ELR (cell line): ENCODE results near the gene ELP4.

Experiments used
- DNase-seq: peaks from one replicate; pipeline ENCODE4 v3.0.0-alpha.2; 2015; ENCODE audit warnings: low read depth

ELP4 gene

DNA sequence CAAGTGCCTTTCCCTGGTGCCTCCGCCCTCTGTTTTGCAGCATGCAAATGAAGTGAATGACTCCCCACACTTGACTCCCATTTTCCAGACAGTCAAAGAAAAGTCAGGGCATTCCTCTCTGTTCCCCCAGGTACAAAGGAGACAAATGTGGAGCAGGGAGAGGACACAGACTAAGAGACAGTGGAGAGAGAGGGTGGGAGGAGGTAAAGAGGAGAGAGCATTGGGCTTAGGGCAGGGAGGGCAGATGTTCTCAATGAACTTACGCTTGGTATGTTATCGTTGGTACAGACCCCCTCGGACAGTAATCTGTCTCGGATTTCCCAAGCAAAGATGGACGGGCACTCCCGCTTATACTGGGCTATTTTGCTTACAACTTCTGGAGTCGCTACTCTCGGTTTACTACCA, 291.7 kb downstream of the ELP4 start:
- DNase-seq = no peak

DNA sequence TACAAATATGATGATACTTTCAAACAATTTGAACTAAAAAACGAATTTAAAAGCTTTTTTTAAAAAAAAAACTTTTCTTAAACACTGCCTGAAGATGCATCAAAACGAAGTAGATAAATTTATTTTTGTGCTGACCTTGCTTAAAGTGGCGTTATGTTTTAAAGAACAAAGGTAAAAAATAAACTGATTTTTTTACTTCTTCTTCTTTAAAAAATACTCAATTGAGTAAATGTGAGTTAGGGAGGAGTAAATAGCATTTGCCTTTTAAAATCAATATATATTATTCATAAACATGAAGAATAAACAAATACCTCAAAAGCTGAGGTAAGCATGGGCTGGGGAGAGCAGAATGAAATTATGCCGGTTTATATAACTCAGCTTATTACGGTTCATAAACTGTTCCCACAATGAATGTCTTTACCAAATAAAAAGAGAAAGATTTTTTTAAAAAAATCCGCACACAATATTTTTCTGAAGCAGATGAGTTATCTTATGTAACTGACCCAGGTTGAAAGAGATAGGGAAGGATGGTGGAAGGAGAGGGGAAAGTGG, 292.5 kb downstream of the ELP4 start:
- DNase-seq = no peak

DNA sequence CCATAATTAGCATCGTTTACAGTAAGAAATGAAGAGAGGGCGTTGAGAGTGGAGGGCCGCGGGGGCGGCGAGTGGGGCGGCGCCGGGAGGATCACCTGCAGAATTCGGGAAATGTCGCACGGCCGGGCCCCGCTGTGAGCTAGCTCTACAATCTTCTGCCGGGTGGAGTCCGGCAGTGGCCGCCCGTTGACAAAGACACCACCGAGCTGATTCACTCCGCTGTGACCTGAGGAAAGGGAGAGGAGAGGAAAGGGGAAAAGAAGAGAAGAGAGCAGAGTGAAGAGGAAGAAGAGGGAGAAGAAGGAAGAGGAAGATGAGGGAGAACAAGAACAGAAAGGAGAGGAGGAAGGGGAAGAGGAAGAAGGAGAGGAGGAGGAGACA, 293.0 kb downstream of the ELP4 start:
- DNase-seq = no peak

DNA sequence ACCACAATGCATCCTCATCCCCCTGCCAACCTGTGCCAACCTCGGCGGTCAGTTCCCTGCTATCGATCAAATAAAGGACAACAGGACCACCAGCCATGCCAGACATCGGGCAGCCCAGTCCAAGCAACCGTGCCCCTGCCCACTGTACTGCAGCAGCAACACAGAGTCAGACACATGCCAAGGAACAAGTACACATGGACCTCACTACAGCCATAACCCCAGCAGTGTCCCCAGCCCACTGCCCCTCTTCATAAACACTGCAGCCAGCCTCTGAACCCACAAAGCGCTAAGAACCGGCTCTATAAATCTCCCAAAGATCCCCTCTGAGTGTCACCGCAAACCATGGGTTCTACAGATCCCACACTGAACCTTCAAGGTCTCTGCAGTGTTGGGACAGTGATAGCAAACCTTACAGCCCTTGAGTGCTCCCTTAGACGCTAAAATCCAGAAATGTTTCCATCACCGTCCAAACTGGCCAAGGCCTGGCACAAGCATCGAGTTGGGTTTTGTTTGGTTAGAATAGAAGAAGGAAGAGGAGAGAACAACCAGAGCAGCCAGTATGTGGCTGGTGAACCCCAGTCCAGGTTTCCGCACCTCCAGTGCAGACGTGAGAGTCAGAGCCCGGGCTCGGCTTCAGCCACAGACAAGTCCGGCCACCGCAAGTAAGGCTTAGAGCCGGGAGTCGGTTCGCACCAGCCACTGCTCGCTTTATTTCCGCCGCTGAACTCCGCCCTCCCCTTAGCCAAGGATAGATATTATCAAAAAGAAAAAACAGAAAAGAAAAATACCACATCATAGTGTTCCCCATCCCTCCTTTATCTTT, 293.6 kb downstream of the ELP4 start:
- DNase-seq = no peak

DNA sequence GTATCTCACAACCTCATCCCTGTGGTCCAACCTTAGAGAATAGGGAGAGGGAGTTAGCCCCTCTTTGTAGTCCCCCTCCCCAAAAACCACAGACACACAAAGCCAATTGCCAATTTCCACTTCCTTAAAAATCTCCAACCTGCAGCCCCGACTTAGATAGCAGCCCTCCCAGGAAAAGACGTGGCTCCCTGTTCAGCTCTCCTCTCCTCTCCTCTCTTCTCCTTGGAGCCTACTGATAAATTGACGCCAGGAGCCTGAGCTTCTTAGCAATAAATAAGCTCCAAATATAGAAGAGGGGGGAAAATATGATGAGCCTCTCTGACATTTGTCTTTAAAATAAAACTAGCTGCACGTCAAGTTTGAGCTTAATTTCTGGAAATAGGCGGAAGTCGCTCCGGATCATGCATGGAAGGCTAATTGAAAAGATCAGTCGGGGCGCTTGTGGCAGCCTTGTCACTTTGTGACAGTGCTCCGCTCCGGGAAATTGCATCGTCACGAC, 294.3 kb downstream of the ELP4 start:
- DNase-seq = no peak

DNA sequence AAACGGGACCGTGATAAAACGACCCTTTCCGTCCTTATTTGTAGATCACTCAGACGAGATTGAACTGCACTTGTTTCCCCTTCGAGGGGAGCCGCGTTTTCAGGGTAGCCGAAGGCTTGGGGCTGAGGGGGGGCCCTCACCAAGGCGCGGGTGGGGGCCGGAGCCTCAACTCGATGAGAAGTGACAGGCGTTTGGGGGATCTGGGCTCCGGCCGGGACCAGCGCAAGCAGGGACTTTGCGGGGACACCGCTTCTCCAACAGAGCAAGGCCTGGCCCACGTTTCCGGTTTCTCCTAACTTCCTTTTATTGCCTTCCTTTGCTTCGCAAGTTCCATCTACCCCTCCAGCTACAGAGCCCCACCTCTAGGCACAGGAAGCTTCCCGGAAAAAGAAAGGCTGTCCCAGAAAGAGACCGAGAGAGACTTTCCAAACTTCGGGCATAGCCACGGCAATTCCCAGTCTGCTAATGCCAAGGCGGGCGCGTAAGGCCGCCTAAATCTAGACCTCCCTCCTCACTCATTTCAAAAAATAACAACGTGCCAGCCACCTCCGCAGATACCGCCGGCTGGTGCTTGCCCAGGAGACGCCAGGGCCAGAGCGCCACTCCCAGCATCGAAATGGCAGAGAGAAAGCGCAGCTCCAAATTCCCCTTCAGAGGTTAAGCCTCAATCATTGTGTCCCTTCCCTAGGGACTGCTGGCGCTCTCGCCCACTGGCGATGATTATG, 294.9 kb downstream of the ELP4 start:
- DNase-seq = no peak

DNA sequence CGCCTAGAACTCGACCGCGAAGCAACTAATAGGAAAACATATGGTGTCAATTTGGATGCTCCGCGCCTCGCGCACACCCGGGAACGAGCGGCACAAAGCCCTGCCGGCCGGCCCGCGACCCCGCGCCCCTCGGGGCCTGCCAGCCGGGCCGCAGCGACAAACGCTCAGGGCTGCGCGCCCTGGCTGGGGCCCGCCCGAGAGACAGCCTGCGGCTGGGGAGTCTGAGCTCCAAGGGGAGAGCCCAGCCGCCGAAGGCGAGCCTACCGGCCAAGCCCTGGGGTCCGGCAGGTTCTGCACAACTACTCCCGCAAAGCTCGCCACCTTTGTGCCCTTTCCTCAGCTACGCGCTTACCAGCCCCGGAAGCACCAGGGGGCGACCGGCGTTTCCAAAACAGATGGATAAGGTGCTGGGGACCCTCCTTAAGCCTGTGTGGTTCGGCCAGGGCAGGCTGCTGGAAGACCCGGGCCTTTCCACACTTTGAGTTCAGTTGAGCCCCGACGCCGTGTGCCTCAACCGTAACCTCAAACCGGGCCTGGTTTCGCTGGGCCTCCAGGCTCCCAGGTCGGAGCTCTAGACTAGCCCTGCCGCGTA, 295.6 kb downstream of the ELP4 start:
- DNase-seq = no peak

DNA sequence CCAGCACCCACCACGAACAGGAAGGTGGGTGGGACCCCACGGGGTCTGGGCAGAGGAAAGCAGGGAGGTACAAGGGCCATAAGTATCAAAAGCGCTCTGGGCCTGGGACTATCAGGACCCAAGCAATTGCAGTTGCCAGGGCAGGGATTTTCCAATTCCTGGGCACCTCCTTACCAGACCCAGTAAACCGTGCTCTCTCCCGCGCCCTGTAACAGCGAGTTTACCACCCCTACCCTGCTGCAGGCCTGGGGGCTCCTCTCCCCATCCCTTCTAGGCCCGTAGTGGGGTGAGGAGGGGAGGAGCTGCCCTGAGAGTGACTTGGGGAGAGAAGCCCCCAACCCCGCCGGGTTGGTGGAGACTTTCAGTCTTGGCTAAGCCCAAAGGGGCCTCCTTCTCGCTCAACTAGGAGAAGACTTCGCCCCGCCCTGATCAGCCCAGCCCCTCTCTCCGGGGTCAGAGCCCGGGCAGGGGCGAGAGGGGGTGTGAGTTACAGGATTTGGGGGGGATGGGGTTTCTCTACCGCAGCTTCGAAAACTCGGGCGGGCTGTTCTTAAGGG, 296.1 kb downstream of the ELP4 start:
- DNase-seq = no peak

DNA sequence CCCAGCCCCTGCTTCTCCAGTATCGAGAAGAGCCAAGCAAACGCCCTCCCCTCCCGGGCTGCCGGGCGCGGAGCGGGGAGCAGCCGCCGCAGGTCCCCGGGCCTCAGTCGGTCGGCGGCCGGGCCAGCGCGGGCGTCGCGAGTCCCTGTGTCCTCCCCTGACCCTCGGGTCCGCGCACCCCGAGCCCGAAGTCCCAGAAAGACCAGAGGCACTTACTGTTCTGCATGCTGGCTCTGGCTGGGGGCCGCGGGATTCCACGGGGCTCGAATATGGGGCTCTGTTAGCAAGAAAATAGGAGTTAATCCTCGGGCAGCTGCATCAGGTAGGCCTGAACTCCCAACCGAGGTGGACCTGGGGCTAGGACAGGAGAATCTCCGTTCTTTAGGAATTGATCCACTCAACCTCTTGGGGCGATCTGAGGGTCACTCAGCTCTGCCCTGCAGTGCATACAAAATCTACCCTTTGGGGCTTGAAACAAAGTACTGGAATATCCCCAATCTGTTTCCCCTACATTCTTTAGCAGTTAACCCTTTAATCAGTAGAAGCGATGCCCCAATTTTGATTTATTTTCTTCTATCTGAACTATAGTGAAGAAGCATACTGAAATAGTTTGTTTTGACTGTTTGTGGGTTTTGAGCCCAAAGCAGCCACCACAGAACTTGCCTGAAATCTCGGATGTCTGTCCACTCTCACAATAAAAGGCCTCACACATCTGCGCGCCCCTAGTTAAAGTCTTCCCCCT, 296.8 kb downstream of the ELP4 start:
- no peak for DNase-seq

DNA sequence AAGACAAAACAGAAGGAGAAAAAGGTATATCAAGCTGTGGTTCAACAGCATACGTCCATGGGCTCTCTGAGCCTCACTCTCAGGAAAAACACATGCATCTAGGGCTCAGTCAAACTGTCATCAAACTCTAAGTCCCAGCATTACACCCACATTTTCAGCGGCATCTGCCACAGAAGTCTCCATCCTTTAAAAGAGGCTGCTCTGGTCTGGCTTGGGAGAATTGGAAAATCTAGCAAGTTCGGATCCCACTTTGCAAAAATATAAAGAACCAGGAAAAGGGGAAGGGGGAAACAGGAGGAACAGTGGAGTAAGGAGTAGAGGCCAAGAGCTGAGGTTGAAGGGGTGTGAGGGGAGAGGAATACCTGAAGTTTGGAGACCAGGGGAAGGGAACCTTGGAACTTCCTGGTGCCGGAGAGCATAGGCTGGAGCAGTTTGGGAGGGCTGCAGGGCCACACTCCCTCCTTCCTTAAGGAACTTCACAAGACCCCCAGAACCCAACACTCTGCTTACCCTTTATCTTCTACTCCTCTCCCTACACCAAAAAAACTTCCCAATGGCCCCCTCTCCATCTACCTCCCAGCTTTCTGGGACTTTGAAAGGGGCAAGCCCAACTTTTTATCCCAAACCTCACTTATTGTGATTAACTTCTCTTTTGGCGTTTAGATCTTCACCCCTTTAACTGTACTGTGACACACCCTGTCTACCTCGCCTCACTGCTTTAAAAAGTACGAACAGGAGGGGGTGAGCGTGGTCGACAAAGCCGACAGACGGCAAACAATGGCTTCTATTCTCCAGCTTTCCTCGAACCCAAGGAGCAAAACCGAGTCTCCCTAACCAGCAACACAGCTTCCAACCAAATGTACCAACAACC, 297.6 kb downstream of the ELP4 start:
- DNase-seq = no peak

DNA sequence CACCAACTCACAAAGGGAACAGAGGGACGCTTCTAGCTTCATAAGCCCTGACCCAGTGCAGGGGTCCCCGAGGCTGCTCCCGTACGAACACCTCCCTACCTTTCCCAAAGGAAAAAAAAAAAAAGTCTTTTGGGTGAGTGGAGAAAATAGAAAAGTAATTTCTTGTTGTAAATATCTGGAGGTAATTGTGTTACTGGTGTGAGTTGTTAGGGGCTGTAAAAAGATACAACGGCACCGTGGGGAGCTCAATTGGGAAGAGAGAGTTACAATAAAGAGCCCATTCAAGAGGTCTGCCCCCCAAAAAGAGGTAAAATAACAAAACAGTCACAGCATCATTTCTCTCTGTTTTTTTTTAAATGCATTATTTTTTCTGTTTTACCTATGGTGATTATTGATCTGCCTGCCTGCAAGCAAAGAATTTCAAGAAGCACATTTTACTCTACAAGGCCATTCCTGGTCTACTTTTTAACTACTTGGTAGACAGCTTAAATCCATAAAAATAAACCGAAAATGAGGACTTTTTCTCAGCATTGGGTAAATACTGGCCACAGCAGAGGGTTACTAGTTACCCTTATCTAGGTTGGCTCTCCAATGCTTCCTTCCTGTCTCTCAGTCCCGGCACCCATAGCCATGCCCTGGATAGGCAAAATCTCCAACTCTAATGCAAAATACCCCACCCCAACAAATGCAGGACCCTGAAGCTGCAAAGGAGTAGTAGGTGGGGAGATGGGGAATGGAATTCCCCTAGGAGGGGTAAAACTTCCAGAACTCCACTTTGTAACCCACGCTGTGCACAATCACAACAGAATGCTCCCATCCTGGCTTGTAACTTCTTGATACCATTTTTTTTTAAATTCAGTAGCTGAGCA, 298.5 kb downstream of the ELP4 start:
- no peak for DNase-seq

DNA sequence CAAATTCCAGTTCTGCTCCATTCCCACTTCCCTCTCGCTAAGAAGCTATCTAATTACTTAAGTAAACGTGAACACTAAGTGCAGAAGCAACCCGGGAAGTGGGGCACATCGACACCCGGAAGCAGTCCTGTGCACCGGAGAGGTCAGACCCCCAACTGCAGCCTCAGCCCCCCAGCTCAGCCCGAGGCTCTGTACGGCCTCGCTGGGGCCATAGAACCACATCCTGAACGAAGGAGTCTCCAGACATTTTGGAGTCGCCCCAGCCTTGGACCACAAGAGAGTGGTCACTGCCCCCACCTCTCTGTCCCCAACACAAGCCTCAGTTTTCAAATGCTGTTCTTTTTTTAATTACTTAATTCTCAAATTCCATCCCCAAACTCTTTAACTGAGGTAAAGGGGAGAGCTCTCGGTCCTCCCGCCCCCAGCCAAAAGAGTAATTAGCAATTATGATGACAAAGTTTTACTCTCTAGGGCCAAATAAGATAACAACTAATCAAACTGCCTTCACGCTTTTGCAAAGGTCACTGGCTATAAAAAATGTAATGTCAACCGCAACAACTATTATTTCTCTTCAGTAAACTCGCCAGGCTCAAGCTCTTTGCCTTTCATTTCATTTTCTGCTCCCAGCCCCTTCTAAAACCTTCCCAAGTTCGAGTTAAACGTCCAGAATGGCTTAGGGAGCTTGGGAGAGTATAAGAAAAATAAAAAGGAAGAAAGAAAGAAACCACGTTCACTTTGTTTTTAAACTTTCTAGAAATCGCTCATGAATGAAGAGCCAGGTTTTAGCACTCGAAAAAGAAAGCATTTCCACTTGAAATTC, 299.4 kb downstream of the ELP4 start:
- DNase-seq = no peak

DNA sequence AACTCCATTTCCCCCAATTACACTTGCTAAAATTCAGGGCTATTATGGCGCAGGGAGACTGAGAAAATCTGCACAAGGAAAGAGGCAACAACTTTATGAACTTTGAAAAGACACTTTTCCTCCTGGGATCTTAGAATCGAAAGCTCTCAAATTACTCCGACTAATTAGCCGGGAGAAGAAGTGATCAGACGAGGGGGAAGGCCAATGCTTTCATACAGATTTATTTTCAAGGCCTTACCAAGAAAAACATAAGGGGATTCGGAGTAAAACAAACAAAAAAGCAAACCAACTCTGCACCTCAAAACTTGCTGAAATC, 299.9 kb downstream of the ELP4 start:
- no peak for DNase-seq

DNA sequence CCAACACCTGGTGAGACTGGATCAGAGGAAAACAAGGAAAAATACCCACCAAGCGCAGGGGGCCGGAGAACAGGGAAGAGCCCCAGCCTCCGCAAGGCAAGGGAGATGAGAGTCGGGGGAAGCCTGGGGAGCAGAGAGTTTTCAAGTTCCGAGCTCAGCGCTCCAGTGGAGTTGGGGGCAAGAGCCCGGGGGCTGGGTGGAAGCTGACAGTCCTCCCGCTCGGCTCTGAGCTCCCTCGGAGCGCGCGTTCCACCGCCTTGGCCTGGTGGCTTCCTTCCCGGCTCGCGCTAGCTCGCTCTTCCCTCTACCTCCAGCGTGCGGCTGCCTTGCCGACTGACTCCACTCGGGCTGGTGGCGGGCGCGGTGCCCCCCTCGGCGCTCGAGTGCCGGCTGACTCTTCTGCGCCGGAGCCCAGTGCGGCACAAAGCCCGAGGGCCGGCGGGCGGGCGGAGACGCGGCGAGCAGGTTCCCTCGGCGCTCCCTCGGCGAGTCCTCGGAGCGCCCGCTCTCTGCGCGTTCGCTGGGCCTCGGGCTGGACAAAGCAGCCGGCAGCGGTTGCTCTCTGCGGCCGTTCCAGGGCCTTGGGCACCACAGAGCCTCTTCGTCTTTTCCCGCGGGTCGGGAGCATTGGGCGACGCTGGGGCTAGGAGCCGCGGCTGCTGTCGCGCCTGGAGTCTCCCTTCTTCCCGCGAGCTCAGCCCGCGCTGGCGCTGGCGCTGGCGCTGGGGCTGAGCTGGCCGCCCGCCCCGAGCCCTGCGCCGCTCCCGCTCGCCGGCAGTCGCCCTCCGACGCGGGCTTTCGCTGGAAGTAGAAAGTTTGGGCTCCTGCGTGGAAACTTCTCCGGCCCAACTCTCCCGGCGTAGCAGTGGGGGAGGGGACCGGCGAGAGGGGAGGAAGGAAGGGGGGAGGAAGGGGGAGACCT, 300.6 kb downstream of the ELP4 start:
- peak; percentile 44 for DNase-seq

DNA sequence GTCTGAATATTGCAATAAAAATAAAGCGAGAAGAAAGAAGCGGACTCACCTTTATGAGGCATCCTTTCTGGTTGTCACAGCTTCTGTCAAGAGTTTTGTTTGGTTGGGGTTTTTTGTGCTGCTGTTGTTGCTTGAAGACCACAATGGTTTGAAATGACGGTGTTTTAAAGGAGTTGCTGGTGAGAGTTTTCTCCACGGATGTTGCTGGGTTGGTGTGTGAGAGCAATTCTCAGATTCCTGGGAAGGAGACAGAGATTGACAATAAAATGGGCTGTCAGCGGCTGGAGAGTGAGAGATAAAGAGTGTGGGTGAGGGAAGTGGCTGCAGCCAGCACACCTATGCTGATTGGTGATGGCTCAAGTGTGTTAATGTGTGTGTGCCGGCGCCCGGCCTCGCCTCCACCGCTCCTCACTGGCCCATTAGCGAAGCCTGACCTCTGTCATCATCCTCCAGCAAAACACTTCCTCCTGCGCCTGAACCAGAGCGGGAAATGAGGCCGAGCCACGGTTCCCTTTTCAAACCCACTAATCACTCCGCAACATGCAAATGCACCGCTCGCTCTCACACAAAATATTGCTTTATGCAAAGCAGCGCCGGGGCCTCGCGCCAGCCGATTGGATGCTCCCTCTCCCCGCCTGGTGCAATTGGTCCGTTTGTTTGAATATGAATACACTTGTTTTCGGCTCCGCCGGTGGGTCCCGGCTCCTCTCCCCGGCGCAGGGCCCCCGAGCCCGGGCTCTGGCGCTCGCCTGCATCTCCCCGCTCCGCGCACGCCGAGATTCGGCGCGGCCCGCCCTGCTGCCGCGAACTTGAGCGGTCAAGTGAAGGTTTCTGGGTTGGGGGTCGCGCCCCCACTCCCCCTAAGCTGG, 301.4 kb downstream of the ELP4 start, which contains the start of gene PAX6:
PAX6 (minus strand) TSS at position 544 of the 869 bp plus-strand sequence. CDS start 4,911 bp downstream, outside the sequence.
- peak; percentile 41 for DNase-seq
